ENCODE data around the gene CCNO.

CCNO gene

DNA sequence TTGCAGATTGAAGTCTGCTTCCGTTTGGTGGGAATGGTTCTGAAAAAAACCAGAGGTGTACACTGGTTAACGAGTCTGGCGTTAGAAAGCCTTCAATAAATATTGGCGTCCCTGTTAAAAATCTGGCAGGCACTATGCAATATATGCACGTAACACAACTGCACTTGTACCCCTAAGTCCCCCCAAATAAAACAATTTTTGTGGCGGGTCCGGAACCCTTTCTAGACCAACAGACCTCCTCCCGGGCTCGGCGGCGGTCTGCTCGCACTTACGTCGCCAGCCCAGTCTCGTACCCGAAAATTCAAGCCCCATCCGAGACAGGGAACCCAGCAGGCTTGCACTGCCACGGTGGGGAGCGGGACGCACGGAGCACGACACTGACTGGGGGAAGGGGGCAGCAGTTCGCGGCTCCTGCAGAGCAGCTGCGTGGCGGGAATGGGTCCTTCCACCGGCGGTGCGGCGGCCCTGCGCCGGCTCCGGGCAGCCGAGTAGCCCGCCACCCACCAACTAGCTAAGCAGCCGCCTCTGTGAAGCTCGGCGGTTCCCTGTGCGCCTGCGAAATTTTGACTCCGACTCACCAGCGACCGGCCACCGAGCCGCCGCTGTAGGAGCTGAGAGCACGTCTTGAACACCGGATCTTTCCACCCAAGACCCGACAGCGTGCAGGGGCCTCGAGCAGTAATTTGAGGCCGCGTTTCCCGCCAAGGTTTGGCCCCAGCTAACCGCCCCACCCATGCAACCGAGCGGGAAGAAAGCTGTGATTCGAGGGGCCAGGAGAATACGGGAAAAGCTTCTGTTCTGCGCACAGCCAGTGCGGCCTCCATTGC, 10.2 kb downstream of the CCNO start:
- DNase-seq = no peak

- DNase-seq = no peak
These were observed 11.1 kb downstream of the CCNO start for GRCh38 chr5:55222092-55222984.

DNA sequence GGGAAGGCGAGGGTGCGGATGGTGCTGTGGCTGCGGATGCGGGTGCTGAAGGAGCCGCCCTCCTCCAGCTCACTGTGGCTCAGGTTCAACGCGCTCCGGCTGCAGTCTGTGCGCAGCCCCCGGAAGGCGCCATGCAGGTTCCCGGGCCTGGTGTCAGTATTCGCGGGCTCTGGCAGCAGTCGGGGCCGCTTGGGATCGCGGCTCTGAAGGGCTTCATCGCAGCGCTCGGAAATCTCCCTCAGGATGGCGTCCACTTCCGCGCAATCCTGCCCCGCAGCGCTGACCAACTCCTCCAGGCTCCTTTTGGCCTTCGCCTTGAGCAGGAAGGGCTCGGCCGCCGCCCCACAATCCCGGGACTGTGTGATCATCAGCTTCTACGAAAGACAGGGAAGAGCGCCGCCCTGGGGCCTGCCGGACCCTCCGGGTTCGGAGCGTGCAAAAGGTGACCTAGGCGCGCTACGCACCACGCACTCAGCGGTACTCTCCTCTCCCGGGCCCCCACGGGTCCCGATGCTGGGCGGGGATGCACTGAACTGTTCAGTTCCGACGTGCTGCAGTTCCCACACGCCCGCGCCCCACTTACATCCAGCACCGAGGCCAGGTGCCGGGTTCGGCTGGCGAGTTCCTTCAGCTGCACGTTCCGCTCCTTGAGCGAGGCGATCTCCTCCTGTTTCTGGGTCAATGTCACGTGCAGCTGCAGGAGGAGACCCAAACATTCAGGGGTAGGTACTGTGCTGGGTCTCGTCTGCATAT, 12.8 kb downstream of the CCNO start:
- DNase-seq = no peak

- no peak for DNase-seq
These were observed 13.6 kb downstream of the CCNO start for GRCh38 chr5:55219770-55220169.

DNA sequence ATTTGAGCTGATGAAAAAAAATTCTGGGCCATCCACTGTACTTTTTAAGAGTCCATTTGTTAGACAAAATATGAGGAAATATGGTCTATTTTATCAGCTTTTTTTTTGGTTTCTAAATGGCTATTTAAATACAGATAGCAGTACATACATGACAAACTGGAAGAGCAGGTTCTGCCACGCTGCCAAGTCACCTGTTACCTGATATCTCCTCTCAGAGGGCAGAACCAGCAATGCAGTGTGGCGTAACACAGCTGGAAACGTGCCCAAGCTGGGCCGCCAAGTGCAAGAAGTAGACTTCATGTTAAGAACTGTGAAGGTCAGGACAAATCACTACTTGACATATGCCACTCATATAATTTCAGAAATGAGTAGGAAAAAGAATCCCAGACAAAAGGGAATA, 14.4 kb downstream of the CCNO start:
- DNase-seq = no peak

- no peak for DNase-seq
These were observed 22.1 kb downstream of the CCNO start for GRCh38 chr5:55211184-55211874.

DNA sequence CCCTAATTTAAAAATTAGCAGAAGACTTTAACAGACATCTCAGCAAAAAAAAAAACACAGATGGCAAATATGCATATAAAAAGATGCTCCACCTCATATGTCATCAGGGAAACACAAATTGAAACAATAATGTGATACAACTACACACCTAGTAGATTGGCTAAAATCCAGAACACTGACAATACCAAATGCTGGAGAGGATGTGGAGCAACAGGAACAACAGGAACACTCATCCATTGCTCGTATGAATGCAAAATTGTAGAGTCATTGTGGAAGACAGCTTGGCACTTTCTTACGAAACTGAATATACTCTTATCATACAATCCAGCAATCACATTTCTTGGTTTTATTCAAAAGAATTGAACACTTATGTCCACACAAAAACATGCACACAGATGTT, 28.4 kb downstream of the CCNO start:
- DNase-seq = no peak

DNA sequence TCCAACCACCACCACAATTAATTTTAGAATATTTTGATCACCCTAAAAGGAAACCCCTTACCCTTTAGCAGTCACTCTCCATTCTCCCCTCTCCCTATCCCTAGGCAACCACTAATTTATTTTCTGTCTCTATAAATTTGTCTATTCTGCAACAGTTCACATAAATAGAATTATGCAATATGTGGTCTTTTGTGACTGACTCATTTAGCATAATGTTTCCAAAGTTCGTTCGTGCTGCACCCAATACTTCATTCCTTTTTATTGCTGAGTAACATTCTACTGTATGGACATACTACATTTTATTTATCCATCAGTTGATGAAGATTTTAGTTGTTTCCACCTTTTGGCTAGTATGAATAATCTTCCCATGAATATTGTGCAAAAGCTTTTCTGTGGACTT, 42.2 kb downstream of the CCNO start:
- no peak for DNase-seq

- DNase-seq = no peak
These were observed 44.5 kb downstream of the CCNO start for GRCh38 chr5:55188656-55189540.

- DNase-seq = no peak
These were observed 46.0 kb downstream of the CCNO start for GRCh38 chr5:55187370-55187769.

Measured in amniotic stem cell (primary cell).